HCT116 (cell line): ENCODE results near the gene PARM1. TPM values are rescaled to one million over a fixed set of nuclear protein-coding genes. Genes with fewer than 3 reads are reported as not detected.

Experiments used
- ATAC-seq: fragments of 200-7000 bp; cut with Tn5 transposase; 2 replicates; pipeline ENCODE4 v1.9.1; 2020; ENCODE audit warnings: mild to moderate bottlenecking, moderate library complexity
- BruUV-seq: library from RNA; stranded (reverse); fragments of 400-500 nt; replicated peaks from 2 replicates; lab custom pipeline; 2021; lab: Mats Ljungman, UMichigan
- CTCF ChIA-PET: fragments of 300-600 bp; sonication (Branson Sonifier 250); formaldehyde crosslinking; loops from one replicate; lab custom pipeline; 2021; ENCODE audit warnings: antibody characterized with exemption; lab: Charles Lee
- POLR2A ChIA-PET: fragments of 300-600, 350-600 bp; sonication (Branson Sonifier 250); formaldehyde crosslinking; loops from one replicate; lab custom pipeline; 2021; ENCODE audit warnings: antibody characterized with exemption; lab: Charles Lee
- RAD21 ChIA-PET, 2 experiments: fragments of 300-600 bp; sonication (Branson Sonifier 250); formaldehyde crosslinking; loops; one replicate each; lab custom pipeline; 2023; ENCODE audit warnings: low total read pairs in 2 of 2; ENCODE audit not compliant: uncharacterized antibody in 2 of 2, unreplicated experiment in 2 of 2, low non-redundant PET in 1 of 2; lab: Charles Lee
- DNase-seq: peaks from one replicate; pipeline ENCODE4 v3.0.0-alpha.2; 2010; ENCODE audit warnings: low read depth, low spot score
- H2AFZ ChIP-seq: fragments of 200-600 bp; shearing (Covaris generic), sonication (generic); 2 replicates; pipeline ENCODE4 v1.6.1; 2017; ENCODE audit warnings: low read depth, mixed run types, mixed read lengths, antibody characterized with exemption, low read length; ENCODE audit not compliant: poor library complexity, severe bottlenecking
- H3K27ac ChIP-seq: 2 replicates; pipeline ENCODE4 v1.5.1; 2012; ENCODE audit warnings: low read depth, low read length
- H3K27me3 ChIP-seq: fragments of 200-600 bp; sonication (generic); 2 replicates; pipeline ENCODE4 v1.6.1; 2016; ENCODE audit warnings: mixed run types, low read length, mixed read lengths; ENCODE audit not compliant: insufficient read depth
- H3K36me3 ChIP-seq, 2 experiments: fragments of 200-500 bp in 1 of 2; fragments of 200-600 bp in 1 of 2; sonication (Bioruptor generic) in 1 of 2; sonication (generic) in 1 of 2; 2 replicates each; pipeline versions ENCODE4 v1.5.1 to v1.6.1; 2014 to 2016; ENCODE audit warnings: low read length in 2 of 2, inconsistent platforms in 1 of 2, mixed read lengths in 1 of 2, mixed run types in 1 of 2; ENCODE audit not compliant: insufficient read depth in 2 of 2, control insufficient read depth in 1 of 2
- H3K4me1 ChIP-seq, 2 experiments: fragments of 200-600 bp in 1 of 2; sonication (generic) in 1 of 2; 2 replicates each; pipeline versions ENCODE4 v1.5.1 to v1.6.1; 2012 to 2017; ENCODE audit warnings: low read length in 2 of 2, inconsistent platforms in 1 of 2, mild to moderate bottlenecking in 1 of 2, mixed read lengths in 1 of 2, mixed run types in 1 of 2, moderate library complexity in 1 of 2; ENCODE audit not compliant: insufficient read depth in 2 of 2, control insufficient read depth in 1 of 2
- H3K4me2 ChIP-seq: fragments of 200-600 bp; sonication (generic); 2 replicates; pipeline ENCODE4 v1.6.1; 2017; ENCODE audit warnings: mixed run types, low read length, mixed read lengths
- H3K4me3 ChIP-seq, 2 experiments: fragments of 200-600 bp in 1 of 2; sonication (generic) in 1 of 2; replicated peaks in 1 of 2; 2 replicates each; pipeline ENCODE4 v1.5.1; 2011 to 2016; ENCODE audit warnings: low read length in 2 of 2, control low read depth in 1 of 2, low read depth in 1 of 2, mild to moderate bottlenecking in 1 of 2, mixed read lengths in 1 of 2, mixed run types in 1 of 2
- H3K79me2 ChIP-seq: fragments of 200-600 bp; sonication (generic); 2 replicates; pipeline ENCODE4 v1.6.1; 2017; ENCODE audit warnings: mild to moderate bottlenecking, mixed run types, low read length, moderate library complexity, mixed read lengths; ENCODE audit not compliant: insufficient read depth
- H3K9ac ChIP-seq: fragments of 200-600 bp; sonication (generic); 2 replicates; pipeline ENCODE4 v1.6.1; 2016; ENCODE audit warnings: low read length, mixed read lengths
- H3K9me2 ChIP-seq: fragments of 200-600 bp; sonication (generic), shearing (Covaris generic); 2 replicates; pipeline ENCODE4 v1.6.1; 2017; ENCODE audit warnings: mixed run types, mild to moderate bottlenecking, moderate library complexity; ENCODE audit not compliant: insufficient read depth
- H3K9me3 ChIP-seq, 2 experiments: fragments of 200-500 bp in 1 of 2; fragments of 200-600 bp in 1 of 2; sonication (Bioruptor generic) in 1 of 2; sonication (generic) in 1 of 2; 2 replicates each; pipeline ENCODE4 v1.6.1; 2014 to 2017; ENCODE audit warnings: low read length in 2 of 2, mixed read lengths in 2 of 2, inconsistent platforms in 1 of 2, low read depth in 1 of 2, mild to moderate bottlenecking in 1 of 2, mixed run types in 1 of 2, moderate library complexity in 1 of 2; ENCODE audit not compliant: control insufficient read depth in 1 of 2, insufficient read depth in 1 of 2
- H4K20me1 ChIP-seq: fragments of 200-600 bp; sonication (generic), shearing (Covaris generic); 2 replicates; pipeline ENCODE4 v1.6.1; 2017; ENCODE audit warnings: mixed run types, mild to moderate bottlenecking, moderate library complexity; ENCODE audit not compliant: insufficient read depth
- CEBPB ChIP-seq: IDR thresholded peaks from 2 replicates; pipeline ENCODE4 v1.6.1; 2012; ENCODE audit warnings: low read depth
- ELF1 ChIP-seq: IDR thresholded peaks from 2 replicates; pipeline ENCODE4 v1.6.1; 2012; ENCODE audit warnings: low read depth, borderline replicate concordance
- EZH2 ChIP-seq: fragments of 200-600 bp; sonication (generic); IDR thresholded peaks from 2 replicates; pipeline ENCODE4 v1.6.1; 2017; ENCODE audit warnings: antibody characterized with exemption, mixed run types
- EZH2phosphoT487 ChIP-seq: fragments of 200-600 bp; IDR thresholded peaks from 2 replicates; pipeline ENCODE4 v1.6.1; 2018; ENCODE audit warnings: antibody characterized with exemption, borderline replicate concordance
- POLR2A ChIP-seq: IDR thresholded peaks from 2 replicates; pipeline ENCODE4 v1.7.0; 2011; ENCODE audit warnings: borderline replicate concordance; ENCODE audit not compliant: insufficient read depth, insufficient read length; ENCODE audit errors: extremely low read depth
- POLR2AphosphoS5 ChIP-seq: IDR thresholded peaks from 2 replicates; pipeline ENCODE4 v1.6.1; 2011; ENCODE audit warnings: mild to moderate bottlenecking, low read depth, low read length, moderate library complexity
- RAD21 ChIP-seq: IDR thresholded peaks from 2 replicates; pipeline ENCODE4 v1.6.1; 2012; ENCODE audit warnings: low read depth, mild to moderate bottlenecking
- SIN3A ChIP-seq: IDR thresholded peaks from 2 replicates; pipeline ENCODE4 v1.6.1; 2012; ENCODE audit warnings: low read depth
- SP1 ChIP-seq: IDR thresholded peaks from 2 replicates; pipeline ENCODE4 v1.6.1; 2012; ENCODE audit warnings: low read depth
- TCF7L2 ChIP-seq: IDR thresholded peaks from 2 replicates; pipeline ENCODE4 v1.7.0; 2011; ENCODE audit warnings: borderline replicate concordance, inconsistent platforms; ENCODE audit not compliant: insufficient read depth, insufficient read length; ENCODE audit errors: extremely low read depth
- ZFX ChIP-seq: fragments of 450-650 bp; IDR thresholded peaks from 2 replicates; pipeline ENCODE4 v1.6.1; 2017
- intact Hi-C: fragments of 100-400 bp; cut with micrococcal nuclease; formaldehyde crosslinking; loops from 2 replicates; pipeline ENCODE4 v1.10.0; 2022
- total RNA-seq: library from RNA; stranded (reverse); gene quantifications from one replicate; pipeline ENCODE4 v1.2.1, GENCODE V29; 2021; ENCODE audit not compliant: unreplicated experiment
- TF ChIP-seq, protein P1 (sequence below): IDR thresholded peaks from 2 replicates; pipeline ENCODE4 v1.6.1; 2012; ENCODE audit warnings: low read depth

Gene PARM1
- total RNA-seq, 1 experiment from 2014 or later = 11.7 TPM

- H3K27me3 ChIP-seq = no peaks in the 10 kb centered on the region
- no peaks in the 10 kb centered on the region for H3K4me1 ChIP-seq
- no peaks in the 10 kb centered on the region for H3K9me3 ChIP-seq
- H3K9ac ChIP-seq = no peak overlapping the region
- ChIA-PET POLR2A (no interaction called here), RAD21 (no interaction called here), CTCF (no interaction called here)
- no peaks in the 10 kb centered on the region for H3K36me3 ChIP-seq
- DNase-seq = no peak
- no TSS peak for BruUV-seq
- H3K79me2 ChIP-seq = no peaks in the 10 kb centered on the region
- no peak overlapping the region for H3K4me2 ChIP-seq
- H3K9me2 ChIP-seq = no peaks in the 10 kb centered on the region
- no peak overlapping the region for H2AFZ ChIP-seq
- no peak overlapping the region for H3K4me3 ChIP-seq
- ATAC-seq = no peak
- no peaks in the 10 kb centered on the region for H4K20me1 ChIP-seq
- H3K27ac ChIP-seq = no peak overlapping the region
- intact Hi-C loops = no loop called here
- no peak for TF ChIP-seq ZFX
Observed at GRCh38 chr4:74890341-74890740, 42.6 kb upstream of the PARM1 start.

DNA sequence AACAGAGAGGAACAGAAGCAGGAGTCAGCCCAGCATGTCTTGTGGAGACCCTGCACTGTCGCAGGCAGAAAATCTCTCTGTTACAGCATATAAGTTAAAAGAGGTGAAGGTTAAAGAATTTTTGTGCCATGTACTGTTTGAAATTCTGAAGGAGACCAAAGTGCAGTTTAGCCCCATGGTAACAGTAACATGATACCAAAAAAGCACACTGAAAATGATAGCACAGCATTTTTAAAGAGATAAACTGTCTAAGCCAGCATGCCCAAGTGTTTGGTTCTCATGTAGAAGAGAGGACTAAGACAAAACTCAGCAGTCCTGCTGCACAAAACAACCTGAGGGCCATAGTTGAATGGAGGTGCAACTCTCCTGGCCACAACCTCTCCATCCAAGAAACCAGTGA lies 41.9 kb upstream of the PARM1 start:
- Histone ChIP-seq H3K4me3 (no peak overlapping the region), H3K27ac (no peak overlapping the region), H3K9ac (no peak overlapping the region), H3K27me3 (no peaks in the 10 kb centered on the region), H4K20me1 (no peaks in the 10 kb centered on the region), H2AFZ (no peak overlapping the region), H3K79me2 (no peaks in the 10 kb centered on the region), H3K9me3 (no peaks in the 10 kb centered on the region), H3K36me3 (no peaks in the 10 kb centered on the region), H3K4me2 (no peak overlapping the region), H3K4me1 (no peaks in the 10 kb centered on the region), H3K9me2 (no peaks in the 10 kb centered on the region)
- DNase-seq (no peak), ATAC-seq (no peak)
- RAD21 ChIA-PET = no interaction called here
- CTCF ChIA-PET = interaction anchor here (2.0 kb wide), 1 partner anchor 17 kb away, joined by 5 read pairs; no protein-coding TSS in a partner anchor
- BruUV-seq = no TSS peak
- no peak for TF ChIP-seq SP1
- no peak for TF ChIP-seq TCF7L2
- POLR2A ChIA-PET = no interaction called here
- intact Hi-C loops = no loop called here

DNA sequence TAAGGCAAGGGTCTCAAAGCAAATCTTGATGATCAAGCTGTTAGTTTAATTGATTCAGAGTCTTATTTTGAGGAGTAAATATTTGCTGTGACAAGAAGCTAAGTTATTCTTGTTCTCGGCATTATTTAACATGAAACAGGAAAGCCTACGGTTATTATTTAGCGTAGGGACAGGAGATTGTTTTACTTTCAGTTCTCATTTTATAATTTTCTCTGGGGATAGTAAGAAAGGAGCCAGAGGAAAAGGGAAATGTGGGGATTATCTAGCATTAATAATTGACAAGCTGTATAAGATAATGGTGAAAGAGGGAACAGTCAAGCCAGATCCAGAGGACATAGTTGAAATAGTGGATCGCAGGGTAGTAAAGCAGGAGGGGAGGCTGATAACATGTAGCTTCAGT lies 39.7 kb upstream of the PARM1 start:
- DNase-seq = no peak
- H3K79me2 ChIP-seq = no peaks in the 10 kb centered on the region
- no peaks in the 10 kb centered on the region for H3K9me3 ChIP-seq
- CTCF ChIA-PET = interaction anchor here (2.0 kb wide), 1 partner anchor 19 kb away, joined by 5 read pairs; no protein-coding TSS in a partner anchor
- no peak overlapping the region for H3K4me2 ChIP-seq
- POLR2A ChIA-PET = no interaction called here
- ATAC-seq = no peak
- no peaks in the 10 kb centered on the region for H3K9me2 ChIP-seq
- H2AFZ ChIP-seq = no peak overlapping the region
- H3K27me3 ChIP-seq = no peaks in the 10 kb centered on the region
- intact Hi-C loops = no loop called here
- no peak overlapping the region for H3K27ac ChIP-seq
- H3K4me1 ChIP-seq = no peaks in the 10 kb centered on the region
- BruUV-seq = no TSS peak
- RAD21 ChIA-PET = no interaction called here
- H3K9ac ChIP-seq = no peak overlapping the region
- H3K36me3 ChIP-seq = no peaks in the 10 kb centered on the region
- H3K4me3 ChIP-seq = no peak overlapping the region
- H4K20me1 ChIP-seq = no peaks in the 10 kb centered on the region
- TF ChIP-seq POLR2AphosphoS5 = no peak
- TF ChIP-seq TCF7L2 = no peak
- TF ChIP-seq CEBPB = no peak
- TF ChIP-seq SIN3A = no peak
- no peak for TF ChIP-seq RAD21
- TF ChIP-seq, protein P1, sequence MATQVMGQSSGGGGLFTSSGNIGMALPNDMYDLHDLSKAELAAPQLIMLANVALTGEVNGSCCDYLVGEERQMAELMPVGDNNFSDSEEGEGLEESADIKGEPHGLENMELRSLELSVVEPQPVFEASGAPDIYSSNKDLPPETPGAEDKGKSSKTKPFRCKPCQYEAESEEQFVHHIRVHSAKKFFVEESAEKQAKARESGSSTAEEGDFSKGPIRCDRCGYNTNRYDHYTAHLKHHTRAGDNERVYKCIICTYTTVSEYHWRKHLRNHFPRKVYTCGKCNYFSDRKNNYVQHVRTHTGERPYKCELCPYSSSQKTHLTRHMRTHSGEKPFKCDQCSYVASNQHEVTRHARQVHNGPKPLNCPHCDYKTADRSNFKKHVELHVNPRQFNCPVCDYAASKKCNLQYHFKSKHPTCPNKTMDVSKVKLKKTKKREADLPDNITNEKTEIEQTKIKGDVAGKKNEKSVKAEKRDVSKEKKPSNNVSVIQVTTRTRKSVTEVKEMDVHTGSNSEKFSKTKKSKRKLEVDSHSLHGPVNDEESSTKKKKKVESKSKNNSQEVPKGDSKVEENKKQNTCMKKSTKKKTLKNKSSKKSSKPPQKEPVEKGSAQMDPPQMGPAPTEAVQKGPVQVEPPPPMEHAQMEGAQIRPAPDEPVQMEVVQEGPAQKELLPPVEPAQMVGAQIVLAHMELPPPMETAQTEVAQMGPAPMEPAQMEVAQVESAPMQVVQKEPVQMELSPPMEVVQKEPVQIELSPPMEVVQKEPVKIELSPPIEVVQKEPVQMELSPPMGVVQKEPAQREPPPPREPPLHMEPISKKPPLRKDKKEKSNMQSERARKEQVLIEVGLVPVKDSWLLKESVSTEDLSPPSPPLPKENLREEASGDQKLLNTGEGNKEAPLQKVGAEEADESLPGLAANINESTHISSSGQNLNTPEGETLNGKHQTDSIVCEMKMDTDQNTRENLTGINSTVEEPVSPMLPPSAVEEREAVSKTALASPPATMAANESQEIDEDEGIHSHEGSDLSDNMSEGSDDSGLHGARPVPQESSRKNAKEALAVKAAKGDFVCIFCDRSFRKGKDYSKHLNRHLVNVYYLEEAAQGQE = no peak
- no peak for TF ChIP-seq EZH2
- TF ChIP-seq ZFX = no peak
- no peak for TF ChIP-seq POLR2A
- no peak for TF ChIP-seq ELF1
- TF ChIP-seq EZH2phosphoT487 = no peak
